NCI-H524 (cell line): ENCODE results near the gene PLAGL2.
"Not testable (repeated sequence)": the region's sequence is repeated elsewhere in the genome, so short reads cannot be mapped to it uniquely, and the experiment has no call there.

Experiments
- DNase-seq, 2 experiments: peaks; one replicate each; lab custom pipeline; 2025; lab: John Stamatoyannopoulos, UW

The PLAGL2 gene

DNA sequence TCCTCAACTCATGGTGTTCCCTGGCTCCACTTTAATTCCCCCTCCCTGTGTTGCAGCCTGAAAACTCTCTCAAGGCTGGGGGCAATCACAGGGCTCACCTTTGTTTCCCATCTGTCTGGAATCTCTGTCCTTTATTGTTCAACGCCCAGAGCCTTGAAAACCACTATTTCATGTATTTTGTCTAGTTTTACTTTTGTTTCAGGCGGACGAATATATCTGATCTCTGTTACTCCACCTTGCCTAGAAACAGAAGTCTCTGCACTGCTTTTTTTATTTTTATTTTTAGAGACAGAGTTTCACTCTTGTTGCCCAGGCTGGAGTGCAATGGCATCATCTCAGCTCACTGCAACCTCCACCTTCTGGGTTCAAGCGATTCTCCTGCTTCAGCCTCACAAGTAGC lies 27.6 kb downstream of the PLAGL2 start:
- no peak for DNase-seq

- DNase-seq, result no peak
These were observed 28.0 kb downstream of the PLAGL2 start for GRCh38 chr20:32179515-32179914.

GRCh38 chr20:32177696-32178095 lies 29.8 kb downstream of the PLAGL2 start:
- DNase-seq, result not testable (repeated sequence)

DNA sequence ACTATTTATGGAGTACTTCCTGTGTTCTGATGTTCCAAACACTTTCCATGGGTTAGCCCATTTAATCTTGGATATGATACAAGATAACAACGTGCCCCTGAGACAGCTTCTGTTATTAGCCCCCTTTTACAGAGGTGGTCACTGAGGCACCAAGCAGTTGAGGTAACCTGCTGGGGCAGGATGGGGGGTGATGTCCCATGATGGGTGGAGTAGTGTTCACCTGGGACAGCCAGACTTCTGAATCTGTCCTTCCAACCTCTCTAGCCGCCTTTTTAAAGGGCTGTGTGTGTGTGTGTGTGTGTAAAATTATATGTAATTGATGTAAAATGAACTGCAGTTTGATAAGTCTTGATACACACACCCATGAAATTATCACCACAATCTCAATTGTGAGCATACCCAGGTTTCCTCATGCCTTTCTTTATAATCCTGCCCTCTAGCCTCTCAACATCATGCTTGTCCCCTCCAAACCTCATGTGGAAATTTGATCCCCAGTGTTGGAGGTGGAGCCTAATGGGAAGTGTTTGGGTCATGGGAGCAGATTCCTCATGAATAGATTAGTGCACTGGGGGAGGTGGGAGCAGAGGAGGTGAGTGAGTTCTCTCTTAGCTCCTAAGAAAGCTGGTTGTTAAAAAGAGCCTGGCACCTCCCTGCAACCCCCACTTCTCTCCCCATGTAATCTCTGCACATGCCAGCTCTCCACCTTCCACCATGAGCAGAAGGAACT lies 39.2 kb downstream of the PLAGL2 start:
- DNase-seq, result peak; percentile 57 to 78

- no peak for DNase-seq
These were observed 40.0 kb downstream of the PLAGL2 start for GRCh38 chr20:32167552-32167951.

- no peak for DNase-seq
These were observed 41.6 kb downstream of the PLAGL2 start for GRCh38 chr20:32165836-32166545.

- DNase-seq, result no peak
These were observed 42.4 kb downstream of the PLAGL2 start for GRCh38 chr20:32164984-32165735.

DNA sequence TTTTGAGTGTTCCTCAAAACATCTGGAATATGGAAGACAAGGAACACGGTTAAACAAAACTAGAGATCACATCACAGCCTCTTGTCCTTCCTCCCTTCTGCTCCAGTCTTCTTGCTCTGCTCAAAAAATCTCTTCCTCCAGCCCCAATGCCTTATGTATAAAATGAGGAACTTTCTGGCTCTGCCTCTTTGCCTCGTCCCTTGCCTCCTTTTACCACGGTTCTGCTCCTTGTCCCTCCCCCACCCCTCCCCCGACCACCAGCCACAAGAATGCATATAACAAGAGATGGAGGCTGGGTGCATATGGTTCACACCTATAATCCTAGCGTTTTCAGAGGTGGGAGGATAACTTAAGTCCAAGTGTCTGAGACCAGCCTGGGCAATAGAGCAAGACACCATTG lies 43.6 kb downstream of the PLAGL2 start:
- no peak for DNase-seq

GRCh38 chr20:32162351-32162750 lies 45.2 kb downstream of the PLAGL2 start:
- no peak for DNase-seq

- no peak for DNase-seq
These were observed 47.2 kb downstream of the PLAGL2 start for GRCh38 chr20:32160341-32160740.

- no peak for DNase-seq
These were observed 47.7 kb downstream of the PLAGL2 start for GRCh38 chr20:32159766-32160221.

DNA sequence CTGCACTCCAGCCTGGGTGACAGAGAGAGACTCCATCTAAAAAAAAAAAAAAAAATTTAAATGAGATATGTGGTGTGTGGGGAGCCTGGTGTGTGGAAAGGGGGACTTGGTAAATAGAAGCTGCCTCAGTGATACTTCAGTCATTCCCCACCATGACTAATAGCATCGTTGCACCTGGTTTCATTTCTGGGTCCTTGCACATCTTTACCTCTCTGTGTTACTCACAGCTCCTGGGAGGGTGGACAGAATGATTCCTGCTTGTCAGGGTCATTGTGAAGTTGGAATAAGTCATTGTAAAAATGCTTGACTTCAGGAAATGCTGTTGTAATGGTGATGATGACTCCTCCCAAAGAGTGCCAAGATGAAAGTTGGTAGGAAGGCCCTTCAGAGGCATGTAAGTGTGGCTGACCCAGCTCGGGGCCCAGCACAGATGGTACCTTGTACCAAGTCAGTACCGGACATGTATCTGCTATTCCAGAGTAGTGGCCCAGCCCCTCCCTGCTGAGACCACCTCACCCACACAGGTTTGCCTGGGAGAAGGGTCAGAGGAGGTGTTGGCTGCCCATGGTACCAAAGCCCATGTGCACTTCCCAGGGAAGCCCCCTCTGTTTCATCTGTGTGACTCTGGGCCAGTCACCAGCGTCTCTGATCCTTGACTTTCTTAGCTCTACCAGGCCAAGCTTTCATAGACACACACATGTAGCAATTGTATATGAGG lies 48.4 kb downstream of the PLAGL2 start:
- no peak for DNase-seq

GRCh38 chr20:32158351-32158750 lies 49.2 kb downstream of the PLAGL2 start:
- no peak for DNase-seq

- DNase-seq, result no peak
These were observed 49.9 kb downstream of the PLAGL2 start for GRCh38 chr20:32157611-32158010.

- peak; percentile 53 to 89 for DNase-seq
These were observed 52.2 kb downstream of the PLAGL2 start for GRCh38 chr20:32155017-32155981.

- no peak for DNase-seq
These were observed 53.8 kb downstream of the PLAGL2 start for GRCh38 chr20:32153771-32154170.

GRCh38 chr20:32153156-32153665 lies 54.3 kb downstream of the PLAGL2 start:
- no peak for DNase-seq

DNA sequence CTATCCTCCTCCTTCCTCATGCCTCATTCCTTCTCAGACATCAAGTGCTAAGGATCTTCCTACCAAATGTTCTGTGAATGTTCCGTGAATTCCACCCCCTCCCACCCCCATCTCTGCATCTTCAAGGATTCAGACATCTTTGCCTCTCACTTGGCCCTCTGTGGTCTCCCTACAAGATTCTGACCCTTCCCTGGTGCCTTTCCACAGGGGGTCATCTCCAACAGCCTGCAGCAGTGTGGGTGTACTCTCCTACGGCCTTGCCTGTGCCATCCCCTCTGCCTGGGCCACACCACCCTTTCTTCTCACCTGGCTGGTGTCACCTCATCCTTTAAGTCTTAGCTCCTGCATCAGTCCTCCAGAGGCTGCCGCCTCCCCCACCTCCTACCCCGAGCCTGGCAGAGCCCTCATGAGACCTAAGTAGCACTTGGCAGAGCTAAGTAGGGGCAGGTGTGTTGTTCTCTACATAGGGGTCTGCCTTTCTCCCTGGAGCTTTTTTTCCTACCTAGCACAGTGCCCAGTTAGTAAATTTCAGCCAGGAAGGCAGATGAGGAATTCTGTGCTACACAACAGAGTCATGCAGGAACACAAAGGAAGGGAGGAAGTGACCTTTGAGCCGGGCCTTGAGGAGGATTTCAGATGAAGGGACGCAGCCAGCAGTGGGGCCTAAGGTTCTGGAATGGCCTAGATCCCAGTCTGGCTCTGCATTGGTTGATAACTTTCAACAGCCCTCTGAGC lies 55.0 kb downstream of the PLAGL2 start:
- DNase-seq, result no peak

- DNase-seq, result no peak
These were observed 57.2 kb downstream of the PLAGL2 start for GRCh38 chr20:32150291-32150848.
